Adrenal gland (tissue), 12 donors: ENCODE results near the gene GPR146. TPM values are rescaled to one million over a fixed set of nuclear protein-coding genes. Genes with fewer than 3 reads are reported as not detected.

Experiments used
- DNase-seq, 7 donors: peaks; one replicate each; pipeline ENCODE4 v3.0.0-alpha.2; 2019 to 2020
- H3K27ac ChIP-seq, 5 donors: fragments of 200-600 bp; sonication (generic) in 4 of 5; 1 replicate in 3 of 5; 2 replicates in 2 of 5; pipeline versions ENCODE4 v1.5.1 to v1.8.0; 2016 to 2020; ENCODE audit warnings: mild to moderate bottlenecking in 1 of 5
- H3K27me3 ChIP-seq: fragments of 200-600 bp; 2 replicates; pipeline ENCODE4 v1.8.0; 2021
- H3K36me3 ChIP-seq, 2 donors: fragments of 200-600 bp; replicated peaks in 1 of 2; 1 replicate in 1 of 2; 2 replicates in 1 of 2; pipeline versions ENCODE4 v1.5.1 to v1.8.0; 2018 to 2022
- H3K4me1 ChIP-seq, 2 donors: fragments of 200-600 bp; replicated peaks in 1 of 2; 1 replicate in 1 of 2; 2 replicates in 1 of 2; pipeline versions ENCODE4 v1.5.1 to v1.8.0; 2018 to 2021
- H3K4me3 ChIP-seq, 4 donors: fragments of 200-600 bp; sonication (generic) in 3 of 4; one replicate each; pipeline ENCODE4 v1.5.1; 2016 to 2018
- H3K9me3 ChIP-seq, 3 donors: fragments of 200-600 bp; sonication (generic) in 1 of 3; replicated peaks in 1 of 3; 1 replicate in 2 of 3; 2 replicates in 1 of 3; pipeline versions ENCODE4 v1.5.1 to v1.8.0; 2016 to 2021
- POLR2A ChIP-seq, 2 donors: fragments of 450-650 bp; IDR thresholded peaks; one replicate each; pipeline ENCODE4 v1.6.1; 2017; ENCODE audit warnings: antibody characterized with exemption in 2 of 2, mild to moderate bottlenecking in 2 of 2, moderate library complexity in 1 of 2
- WGBS, 4 donors: extraction: QIAGEN DNeasy Blood & Tissue Kit in 2 of 4; methylation state at CpG; one replicate each; pipeline versions ENCODE4 v1.1.5 to v1.1.7; 2013 to 2017; 5-methylcytosine and 5-hydroxymethylcytosine counted together
- intact Hi-C, 2 donors: fragments of 100-400 bp; cut with DNase I; formaldehyde crosslinking; loops; one replicate each; pipeline versions ENCODE4 v1.14.1 to v1.15.0; 2022 to 2023
- polyA plus RNA-seq, 3 donors: library from polyadenylated mRNA; stranded (reverse); fragments of 200-250 nt in 2 of 3; fragments of 350-450 nt in 1 of 3; fragmentation: Illumina TruSeq in 1 of 3; extraction: RNeasy Lipid Tissue Mini Kit (QIAGEN cat#74804) in 1 of 3; gene quantifications; one replicate each; pipeline ENCODE4 v1.2.3, GENCODE V29; 2013 to 2014
- total RNA-seq, 9 donors: library from RNA; depleted of rRNA in 4 of 9; stranded (reverse); fragments of >200 nt in 4 of 9; fragments of 120-200 nt in 1 of 9; fragmentation: NEBNext Ultra II Directional in 1 of 9; extraction: Animal tissue kit (Norgen Biotek cat#: 25700) in 1 of 9; gene quantifications; one replicate each; pipeline versions ENCODE4 v1.1.0 to v1.2.4, GENCODE V29; 2013 to 2023
- TF ChIP-seq, protein P1 (sequence below), 6 experiments: fragments of 450-650 bp in 4 of 6; fragments of 200-600 bp in 2 of 6; sonication (generic) in 1 of 6; IDR thresholded peaks; 1 replicate in 5 of 6; 2 replicates in 1 of 6; pipeline versions ENCODE4 v1.5.1 to v1.8.0; 2016 to 2021; ENCODE audit warnings: antibody characterized with exemption in 6 of 6, mild to moderate bottlenecking in 2 of 6, moderate library complexity in 1 of 6
- donor health status: healthy with polysubstance abuse.
- donor health status: Bipolar disorder and iron deficiency.
- donor health status: DM: yes; HTN: yes; CAD: no.
- donor health status: DM: no; HTN: no; CAD: no.
- donor health status: DM: no; HTN: no; CAD: no.
- donor health status: DM: yes; HTN: yes; CAD: no.

The GPR146 gene
- total and polyA plus RNA-seq, 12 donors = 0.90 to 17.3 (median 8.7) TPM

DNA sequence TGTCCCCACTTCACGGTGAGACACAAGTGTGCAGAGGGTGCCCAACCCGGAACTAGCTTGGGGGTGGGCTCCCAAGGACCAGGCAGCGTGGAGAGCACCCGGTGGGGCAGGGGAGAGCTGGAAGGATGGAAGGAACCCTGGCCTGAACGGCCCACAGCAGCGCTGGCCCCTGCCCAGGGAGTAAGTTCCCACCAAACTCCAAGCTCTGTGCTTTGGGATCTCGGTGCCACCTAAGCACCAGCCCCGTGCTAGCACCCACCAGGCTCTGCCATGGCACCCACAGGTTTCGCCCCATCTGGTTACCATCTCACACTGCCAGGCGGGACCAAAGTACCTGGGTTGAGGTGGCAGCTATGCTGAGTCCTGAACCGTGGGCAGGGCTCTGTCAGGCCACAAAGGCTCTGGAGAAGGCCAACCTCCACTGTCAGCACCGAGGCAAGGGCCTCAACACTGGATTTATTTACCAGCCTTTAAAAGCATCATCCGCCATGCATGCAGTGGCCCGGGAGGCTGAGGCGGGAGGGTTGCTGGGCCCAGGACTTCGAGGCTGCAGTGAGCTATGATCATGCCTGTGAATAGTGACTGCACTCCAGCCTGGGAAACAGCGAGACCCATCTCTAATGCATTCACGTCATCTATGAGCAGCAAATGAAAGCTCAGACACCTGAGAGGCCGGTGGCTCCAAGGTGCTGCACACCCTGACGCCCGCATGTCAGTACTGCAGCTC is 59.6 kb downstream of the GPR146 start:
- H3K27me3 ChIP-seq = no peaks in the 10 kb centered on the region
- TF ChIP-seq POLR2A (IDR thresholded peaks at IDR 0.05) = no peak
- TF ChIP-seq, protein P1, sequence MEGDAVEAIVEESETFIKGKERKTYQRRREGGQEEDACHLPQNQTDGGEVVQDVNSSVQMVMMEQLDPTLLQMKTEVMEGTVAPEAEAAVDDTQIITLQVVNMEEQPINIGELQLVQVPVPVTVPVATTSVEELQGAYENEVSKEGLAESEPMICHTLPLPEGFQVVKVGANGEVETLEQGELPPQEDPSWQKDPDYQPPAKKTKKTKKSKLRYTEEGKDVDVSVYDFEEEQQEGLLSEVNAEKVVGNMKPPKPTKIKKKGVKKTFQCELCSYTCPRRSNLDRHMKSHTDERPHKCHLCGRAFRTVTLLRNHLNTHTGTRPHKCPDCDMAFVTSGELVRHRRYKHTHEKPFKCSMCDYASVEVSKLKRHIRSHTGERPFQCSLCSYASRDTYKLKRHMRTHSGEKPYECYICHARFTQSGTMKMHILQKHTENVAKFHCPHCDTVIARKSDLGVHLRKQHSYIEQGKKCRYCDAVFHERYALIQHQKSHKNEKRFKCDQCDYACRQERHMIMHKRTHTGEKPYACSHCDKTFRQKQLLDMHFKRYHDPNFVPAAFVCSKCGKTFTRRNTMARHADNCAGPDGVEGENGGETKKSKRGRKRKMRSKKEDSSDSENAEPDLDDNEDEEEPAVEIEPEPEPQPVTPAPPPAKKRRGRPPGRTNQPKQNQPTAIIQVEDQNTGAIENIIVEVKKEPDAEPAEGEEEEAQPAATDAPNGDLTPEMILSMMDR (IDR thresholded peaks at IDR 0.05) = no peak
- H3K36me3 ChIP-seq = no peaks in the 10 kb centered on the region
- no peaks in the 10 kb centered on the region for H3K4me1 ChIP-seq
- intact Hi-C loops = no loop called here
- H3K9me3 ChIP-seq = no peaks in the 10 kb centered on the region
- H3K27ac ChIP-seq = no peak overlapping the region
- WGBS, 4 donors = 80 to 91% (median 86%) methylated on average over 1 to 21 of the region's 21 CpGs
- no peak overlapping the region for H3K4me3 ChIP-seq
- DNase-seq = no peak

GRCh38 chr7:1104516-1105179 is 60.3 kb downstream of the GPR146 start:
- no peak overlapping the region for H3K4me3 ChIP-seq
- TF ChIP-seq, protein P1 (IDR thresholded peaks at IDR 0.05) = no peak
- no peak for TF ChIP-seq POLR2A (IDR thresholded peaks at IDR 0.05)
- H3K9me3 ChIP-seq = no peaks in the 10 kb centered on the region
- no peaks in the 10 kb centered on the region for H3K4me1 ChIP-seq
- intact Hi-C loops = no loop called here
- no peak overlapping the region for H3K27ac ChIP-seq
- no peaks in the 10 kb centered on the region for H3K27me3 ChIP-seq
- no peak for DNase-seq
- 87 to 94% (median 90%) methylated on average over 12 to 13 of the region's 13 CpGs for WGBS, 4 donors
- H3K36me3 ChIP-seq = no peaks in the 10 kb centered on the region

- no peaks in the 10 kb centered on the region for H3K27me3 ChIP-seq
- TF ChIP-seq, protein P1 (IDR thresholded peaks at IDR 0.05) = no peak
- no peak for TF ChIP-seq POLR2A (IDR thresholded peaks at IDR 0.05)
- no peaks in the 10 kb centered on the region for H3K36me3 ChIP-seq
- intact Hi-C loops = no loop called here
- no peaks in the 10 kb centered on the region for H3K9me3 ChIP-seq
- no peak for DNase-seq
- H3K27ac ChIP-seq = no peak overlapping the region
- 90 to 94% (median 93%) methylated on average over 11 of the region's 11 CpGs for WGBS, 4 donors
- no peaks in the 10 kb centered on the region for H3K4me1 ChIP-seq
- H3K4me3 ChIP-seq = no peak overlapping the region
These were observed 60.8 kb downstream of the GPR146 start for GRCh38 chr7:1105189-1105588.

DNA sequence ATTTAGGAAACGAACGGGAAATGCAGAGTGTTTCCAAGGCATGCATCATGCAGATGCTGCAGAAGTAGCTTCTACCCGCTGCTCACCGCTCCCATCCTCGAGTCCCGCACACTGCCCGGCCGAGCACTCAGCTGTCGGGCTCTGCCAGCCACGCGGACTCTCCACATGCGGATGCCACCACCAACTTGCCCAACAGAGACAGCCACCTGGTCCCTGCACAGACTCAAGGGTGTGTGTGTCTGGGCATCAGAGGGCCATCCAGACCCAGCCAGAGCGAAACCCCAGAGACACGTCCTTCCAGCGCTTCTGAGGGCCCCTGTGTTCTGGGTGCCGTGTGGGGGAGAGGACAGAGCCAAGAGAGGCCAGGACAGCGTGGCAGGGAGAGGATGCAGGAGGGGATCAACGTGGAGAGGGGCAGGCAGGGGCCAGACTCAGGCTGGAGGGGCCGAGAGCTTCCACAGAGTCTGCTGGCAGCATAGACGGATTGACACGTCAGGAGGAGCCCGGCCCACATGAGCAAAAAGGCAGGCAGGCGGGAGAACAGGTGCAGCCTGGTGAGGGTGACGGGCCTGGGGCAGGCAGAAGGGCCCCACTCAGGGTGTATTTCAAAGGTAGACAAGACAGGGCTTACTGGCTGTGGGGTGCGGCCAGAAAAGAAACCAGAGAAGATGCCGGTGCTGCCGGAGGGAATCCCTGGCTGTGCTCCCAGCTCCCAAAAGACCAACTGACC is 61.9 kb downstream of the GPR146 start:
- no peak overlapping the region for H3K27ac ChIP-seq
- H3K4me3 ChIP-seq = no peak overlapping the region
- WGBS, 4 donors = 88 to 90% (median 90%) methylated on average over 27 of the region's 27 CpGs
- TF ChIP-seq, protein P1 (IDR thresholded peaks at IDR 0.05) = no peak
- TF ChIP-seq POLR2A (IDR thresholded peaks at IDR 0.05) = no peak
- intact Hi-C loops = no loop called here
- no peak for DNase-seq
- no peaks in the 10 kb centered on the region for H3K9me3 ChIP-seq
- no peaks in the 10 kb centered on the region for H3K36me3 ChIP-seq
- H3K4me1 ChIP-seq = no peaks in the 10 kb centered on the region
- no peaks in the 10 kb centered on the region for H3K27me3 ChIP-seq
